ENCODE results near the gene RUFY2. TPM values are rescaled to one million over a fixed set of nuclear protein-coding genes. Genes with fewer than 3 reads are reported as not detected.
"Not testable (repeated sequence)": the region's sequence is repeated elsewhere in the genome, so short reads cannot be mapped to it uniquely, and the experiment has no call there.

Gene RUFY2
- total RNA-seq, 3 donors from 2014 or later (not counting 1 experiment from before 2014, with no cell fraction given), result 24.7 to 31.9 (median 31.4) TPM

DNA sequence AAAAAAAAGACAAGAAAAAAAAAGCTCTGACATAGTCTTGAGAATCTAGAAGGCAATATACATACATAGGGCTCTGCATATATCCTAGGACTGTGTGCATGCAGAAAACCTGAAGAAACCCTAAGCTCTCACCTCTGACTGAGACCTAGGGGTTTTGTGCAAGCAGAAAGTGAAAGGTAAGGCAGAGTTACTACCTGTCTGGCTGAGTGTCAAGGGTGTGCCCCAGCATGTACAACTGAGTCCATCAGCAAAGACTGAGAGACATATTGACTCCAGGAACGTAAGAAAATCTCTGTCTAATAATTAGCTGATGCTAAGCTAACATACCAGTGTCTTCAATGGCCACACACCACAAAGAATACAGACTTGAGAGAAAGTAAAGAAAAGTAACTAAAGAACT, 91.5 kb downstream of the RUFY2 start:
- Histone ChIP-seq H3K4me3 (ENCODE audit: low read length) (no peak overlapping the region), H3K27me3 (ENCODE audit: control insufficient read depth, insufficient read depth, low read length) (no peaks in the 10 kb centered on the region), H3K27ac (ENCODE audit: low read length) (no peak overlapping the region), H3K36me3 (ENCODE audit: control insufficient read depth, insufficient read depth, low read length) (no peaks in the 10 kb centered on the region), H3K4me1 (ENCODE audit: control insufficient read depth, insufficient read depth, low read length) (no peaks in the 10 kb centered on the region), H3K9me3 (ENCODE audit: control insufficient read depth, insufficient read depth, low read length) (peaks cover 4% of the 10 kb centered on the region)
- peaks cover 20% of the 10 kb centered on the region for H3K36me3 Mint-ChIP-seq
- DNase-seq (no peak), ATAC-seq (no peak)
- H3K27me3 Mint-ChIP-seq (ENCODE audit: low read depth in 2 of 2), result peaks cover 0 to 3% of the 10 kb centered on the region in 2 donors
- WGBS (ENCODE audit: insufficient coverage), result 100% methylated on average over 1 of the region's 1 CpG
- H3K4me3 Mint-ChIP-seq, result no peak overlapping the region
- H3K9me3 Mint-ChIP-seq, result peaks cover 7 to 12% of the 10 kb centered on the region in 2 donors
- intact Hi-C loops (cut with micrococcal nuclease), result no loop called here
- no peaks in the 10 kb centered on the region for H3K4me1 Mint-ChIP-seq
- H3K27ac Mint-ChIP-seq, result no peak overlapping the region
- TF ChIP-seq, protein P1, sequence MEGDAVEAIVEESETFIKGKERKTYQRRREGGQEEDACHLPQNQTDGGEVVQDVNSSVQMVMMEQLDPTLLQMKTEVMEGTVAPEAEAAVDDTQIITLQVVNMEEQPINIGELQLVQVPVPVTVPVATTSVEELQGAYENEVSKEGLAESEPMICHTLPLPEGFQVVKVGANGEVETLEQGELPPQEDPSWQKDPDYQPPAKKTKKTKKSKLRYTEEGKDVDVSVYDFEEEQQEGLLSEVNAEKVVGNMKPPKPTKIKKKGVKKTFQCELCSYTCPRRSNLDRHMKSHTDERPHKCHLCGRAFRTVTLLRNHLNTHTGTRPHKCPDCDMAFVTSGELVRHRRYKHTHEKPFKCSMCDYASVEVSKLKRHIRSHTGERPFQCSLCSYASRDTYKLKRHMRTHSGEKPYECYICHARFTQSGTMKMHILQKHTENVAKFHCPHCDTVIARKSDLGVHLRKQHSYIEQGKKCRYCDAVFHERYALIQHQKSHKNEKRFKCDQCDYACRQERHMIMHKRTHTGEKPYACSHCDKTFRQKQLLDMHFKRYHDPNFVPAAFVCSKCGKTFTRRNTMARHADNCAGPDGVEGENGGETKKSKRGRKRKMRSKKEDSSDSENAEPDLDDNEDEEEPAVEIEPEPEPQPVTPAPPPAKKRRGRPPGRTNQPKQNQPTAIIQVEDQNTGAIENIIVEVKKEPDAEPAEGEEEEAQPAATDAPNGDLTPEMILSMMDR (IDR thresholded peaks at IDR 0.05), result no peak

DNA sequence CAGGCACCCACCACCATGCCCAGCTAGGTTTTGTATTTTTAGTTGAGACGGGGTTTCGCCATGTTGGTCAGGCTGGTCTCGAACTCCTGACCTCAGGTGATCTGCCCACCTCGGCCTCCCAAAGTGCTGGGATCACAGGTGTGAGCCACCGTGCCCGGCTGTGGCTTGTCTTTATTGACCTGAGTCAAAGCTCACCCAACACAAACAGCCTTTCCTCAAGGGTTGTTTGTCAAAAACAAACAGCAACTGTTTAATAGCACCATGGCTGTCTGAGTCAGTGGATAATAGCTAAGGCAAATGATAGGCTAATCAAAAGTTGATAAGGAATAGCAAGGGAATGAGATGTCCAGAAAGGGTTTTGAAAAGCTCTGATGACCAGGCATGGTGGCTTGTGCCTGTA, 92.1 kb downstream of the RUFY2 start:
- H3K4me3 Mint-ChIP-seq; H3K4me1 Mint-ChIP-seq; H3K4me3 ChIP-seq (ENCODE audit: low read length); ATAC-seq; H3K27ac Mint-ChIP-seq; H3K27ac ChIP-seq (ENCODE audit: low read length); H3K4me1 ChIP-seq (ENCODE audit: control insufficient read depth, insufficient read depth, low read length); H3K9me3 ChIP-seq (ENCODE audit: control insufficient read depth, insufficient read depth, low read length); DNase-seq; H3K36me3 ChIP-seq (ENCODE audit: control insufficient read depth, insufficient read depth, low read length); H3K27me3 ChIP-seq (ENCODE audit: control insufficient read depth, insufficient read depth, low read length); intact Hi-C loops (cut with micrococcal nuclease); H3K27me3 Mint-ChIP-seq (ENCODE audit: low read depth in 2 of 2): not testable (repeated sequence)
- Mint-ChIP-seq H3K9me3 (peaks cover 7 to 12% of the 10 kb centered on the region in 2 donors), H3K36me3 (peaks cover 20% of the 10 kb centered on the region)
- WGBS (ENCODE audit: insufficient coverage), result 95% methylated on average over 5 of the region's 6 CpGs

DNA sequence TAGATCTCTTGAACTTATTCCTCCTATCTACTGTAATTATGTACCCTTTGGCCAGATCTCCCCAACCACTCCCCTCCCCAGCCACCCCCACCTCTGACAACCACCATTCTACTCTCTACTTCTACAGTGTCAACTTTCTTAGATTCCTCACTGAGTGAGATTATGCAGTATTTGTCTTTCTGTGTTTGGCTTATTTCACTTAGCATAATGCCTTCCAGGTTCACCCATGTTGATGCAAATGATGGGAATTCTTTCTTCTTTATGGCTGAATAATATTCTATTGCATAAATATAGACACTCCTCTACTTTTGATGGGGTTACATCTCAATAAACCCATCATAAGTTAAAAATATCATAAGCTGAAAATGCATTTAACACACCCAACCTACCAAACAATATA, 96.5 kb downstream of the RUFY2 start:
- TF ChIP-seq, protein P1 (IDR thresholded peaks at IDR 0.05), result no peak
- Histone ChIP-seq H3K4me1 (ENCODE audit: control insufficient read depth, insufficient read depth, low read length) (no peaks in the 10 kb centered on the region), H3K27ac (ENCODE audit: low read length) (no peak overlapping the region), H3K27me3 (ENCODE audit: control insufficient read depth, insufficient read depth, low read length) (no peaks in the 10 kb centered on the region), H3K4me3 (ENCODE audit: low read length) (no peak overlapping the region), H3K9me3 (ENCODE audit: control insufficient read depth, insufficient read depth, low read length) (no peaks in the 10 kb centered on the region), H3K36me3 (ENCODE audit: control insufficient read depth, insufficient read depth, low read length) (no peaks in the 10 kb centered on the region)
- Mint-ChIP-seq H3K4me1 (no peaks in the 10 kb centered on the region), H3K27ac (no peak overlapping the region), H3K36me3 (peaks cover 1% of the 10 kb centered on the region), H3K4me3 (no peak overlapping the region), H3K9me3 (no peaks in the 10 kb centered on the region), H3K27me3 (ENCODE audit: low read depth in 2 of 2) (no peaks in the 10 kb centered on the region)
- DNase-seq (no peak), ATAC-seq (no peak)
- intact Hi-C loops (cut with micrococcal nuclease), result no loop called here

DNA sequence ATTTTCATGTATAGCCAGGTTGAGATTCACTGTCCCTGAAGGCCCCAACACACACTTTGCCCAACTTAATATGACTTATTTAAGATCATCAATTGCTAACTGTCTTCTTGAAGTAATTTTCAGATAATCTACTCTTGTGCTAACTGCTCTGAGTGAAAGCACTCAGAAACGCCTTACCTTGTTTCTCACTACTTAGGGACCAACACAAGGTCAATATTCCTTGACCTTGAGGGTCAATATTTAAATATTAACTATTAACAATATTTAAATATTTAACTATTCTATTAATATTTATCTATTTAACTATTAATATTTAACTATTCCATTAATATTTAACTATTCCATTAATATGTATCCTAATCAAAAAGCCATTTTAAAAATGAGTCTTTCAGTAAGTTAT, 101.2 kb downstream of the RUFY2 start:
- WGBS (ENCODE audit: insufficient coverage), result no CpG with 5 or more reads among the region's 1 CpG
- H3K4me1 ChIP-seq (ENCODE audit: control insufficient read depth, insufficient read depth, low read length), result peaks cover 5% of the 10 kb centered on the region
- H3K36me3 ChIP-seq (ENCODE audit: control insufficient read depth, insufficient read depth, low read length), result no peaks in the 10 kb centered on the region
- DNase-seq (no peak), ATAC-seq (no peak)
- no peak overlapping the region for H3K27ac ChIP-seq (ENCODE audit: low read length)
- no peak overlapping the region for H3K4me3 Mint-ChIP-seq
- H3K27me3 Mint-ChIP-seq (ENCODE audit: low read depth in 2 of 2), result no peaks in the 10 kb centered on the region
- intact Hi-C loops (cut with micrococcal nuclease), result no loop called here
- H3K27me3 ChIP-seq (ENCODE audit: control insufficient read depth, insufficient read depth, low read length), result no peaks in the 10 kb centered on the region
- H3K4me3 ChIP-seq (ENCODE audit: low read length), result no peak overlapping the region
- H3K27ac Mint-ChIP-seq, result no peak overlapping the region
- H3K4me1 Mint-ChIP-seq, result no peaks in the 10 kb centered on the region
- no peaks in the 10 kb centered on the region for H3K36me3 Mint-ChIP-seq
- H3K9me3 Mint-ChIP-seq, result no peaks in the 10 kb centered on the region
- no peaks in the 10 kb centered on the region for H3K9me3 ChIP-seq (ENCODE audit: control insufficient read depth, insufficient read depth, low read length)
- TF ChIP-seq, protein P1 (IDR thresholded peaks at IDR 0.05), result no peak
